ENCODE measurements around the gene DCP1B.

Gene DCP1B

DNA sequence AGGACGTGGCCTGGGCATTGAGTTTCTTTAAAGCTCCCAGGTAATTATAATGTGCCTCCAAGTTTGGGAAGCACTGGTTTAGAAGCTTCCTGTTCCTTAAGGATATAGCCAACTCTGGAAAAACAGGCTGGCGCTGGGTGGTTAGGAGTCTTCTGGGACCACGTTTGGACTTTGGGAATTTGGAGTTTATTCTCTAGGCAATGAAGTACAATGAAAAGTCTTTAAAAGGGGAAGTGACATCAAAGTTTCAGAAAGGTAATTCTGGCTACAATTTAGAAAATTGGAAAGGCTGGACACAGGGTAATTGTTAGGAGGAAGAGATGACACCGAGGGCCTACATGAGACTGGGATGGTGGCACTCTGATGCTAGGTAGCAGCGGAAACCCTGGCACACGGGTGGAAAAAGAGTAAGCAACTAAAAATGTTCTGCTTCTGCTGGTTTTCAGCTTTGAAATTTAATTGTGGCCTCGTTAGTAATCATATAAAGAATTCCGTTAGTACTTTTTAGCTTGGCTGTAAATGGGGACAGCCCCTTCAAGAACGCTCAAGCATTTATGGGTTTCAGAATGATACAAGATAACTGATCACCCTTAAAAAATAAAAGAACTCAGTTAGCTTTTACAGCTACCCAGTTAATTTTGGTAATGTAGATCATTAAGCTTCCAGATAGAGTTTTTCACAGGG is 12.7 kb upstream of the DCP1B start:
- no peak for DNase-seq

DNA sequence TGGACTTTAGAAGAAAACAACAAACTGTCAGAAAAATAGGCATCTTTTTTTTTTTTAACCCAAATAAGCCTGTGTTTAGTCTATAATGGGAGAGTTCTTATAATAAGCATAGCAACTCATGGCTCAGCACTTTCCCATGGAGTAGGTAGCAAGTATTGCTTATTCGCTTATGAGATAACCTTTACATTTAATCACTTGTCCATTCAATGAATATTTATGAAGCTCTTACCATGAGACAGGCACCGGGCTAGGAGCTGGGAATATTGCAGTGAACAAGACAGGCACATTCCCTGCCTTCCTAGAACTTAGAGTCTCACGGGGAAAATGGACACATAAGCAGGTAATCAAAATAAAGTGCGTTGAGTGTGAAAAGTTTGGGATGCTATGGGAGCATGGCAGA is 10.0 kb upstream of the DCP1B start:
- DNase-seq: no peak

GRCh38 chr12:2013527-2014223 is 9.4 kb upstream of the DCP1B start:
- no peak for DNase-seq

GRCh38 chr12:2013086-2013485 is 8.8 kb upstream of the DCP1B start:
- DNase-seq: no peak

- no peak for DNase-seq
These were observed 7.7 kb upstream of the DCP1B start for GRCh38 chr12:2011643-2012607.

DNA sequence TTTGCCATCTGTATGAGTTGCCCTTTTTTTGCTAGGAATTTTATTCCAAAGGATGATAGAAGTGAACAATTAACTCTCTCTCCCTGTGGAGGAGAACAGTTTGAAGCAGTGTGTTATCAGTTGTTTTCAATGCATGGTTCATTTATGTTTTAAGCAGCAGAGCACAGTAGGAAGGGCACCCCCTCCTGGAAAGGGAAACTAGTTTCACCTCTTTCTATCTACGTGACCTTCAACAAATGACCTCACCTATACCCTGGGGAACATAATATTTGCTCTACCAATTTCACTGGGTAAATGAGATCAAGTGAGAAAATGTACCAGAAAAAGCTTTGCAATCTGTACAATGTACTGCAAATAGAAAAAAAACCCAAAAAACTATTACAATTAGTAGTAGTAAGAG is 5.4 kb upstream of the DCP1B start:
- no peak for DNase-seq

GRCh38 chr12:2008677-2009076 is 4.4 kb upstream of the DCP1B start:
- no peak for DNase-seq

DNA sequence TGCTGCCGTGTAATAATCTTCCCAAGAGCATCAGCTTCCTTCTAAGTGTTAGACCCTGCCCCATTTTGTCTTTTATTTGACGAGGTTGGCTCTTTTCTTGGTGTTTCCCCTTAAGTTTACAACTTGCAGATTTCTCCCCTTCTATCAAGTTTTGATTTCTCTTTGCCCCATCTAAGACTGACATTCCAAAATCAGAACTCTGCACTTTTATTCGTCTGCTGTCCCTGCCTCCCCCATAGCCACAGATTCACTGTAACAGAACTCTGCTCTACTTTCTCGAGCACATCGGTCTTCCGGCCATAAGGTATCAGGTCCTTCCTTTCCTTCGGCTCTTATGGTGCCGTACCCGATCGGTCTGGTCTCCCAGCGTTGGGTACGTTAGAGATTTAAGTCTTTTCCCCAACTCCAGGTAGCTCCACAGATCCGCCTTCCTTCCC is 563 bp downstream of the DCP1B start:
- DNase-seq: no peak

DNA sequence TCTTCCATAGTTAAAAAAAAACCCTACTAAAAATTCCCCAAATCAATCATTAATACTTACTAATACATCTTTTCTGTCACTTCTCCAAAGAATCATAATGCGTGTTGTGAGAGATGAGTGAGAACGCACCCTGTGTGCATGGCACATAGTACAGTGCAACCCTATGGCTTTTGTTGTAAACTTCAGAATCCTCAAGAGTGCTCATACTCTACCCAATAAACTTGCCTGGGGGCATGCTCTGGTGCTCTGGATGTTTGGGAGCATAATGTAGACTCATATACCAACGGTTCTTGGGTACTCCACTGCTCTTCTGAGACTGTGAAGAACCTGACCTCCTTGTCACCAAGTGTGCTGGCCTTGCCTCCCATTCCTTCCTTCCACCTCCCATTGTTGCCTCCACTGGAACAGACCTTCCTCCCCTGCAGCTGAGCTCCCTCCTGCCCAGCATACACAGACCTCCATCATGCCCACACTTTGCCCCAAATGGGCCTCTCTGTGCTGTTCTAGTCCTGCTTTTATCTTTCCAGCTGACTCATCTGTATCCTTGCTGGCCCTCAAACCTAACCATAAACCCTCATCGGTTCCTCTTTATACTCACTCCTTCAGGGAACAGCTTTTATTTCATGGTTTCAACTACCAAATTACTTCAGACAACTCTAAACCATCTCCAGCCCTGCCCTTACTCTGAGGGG is 8.9 kb downstream of the DCP1B start:
- no peak for DNase-seq

DNA sequence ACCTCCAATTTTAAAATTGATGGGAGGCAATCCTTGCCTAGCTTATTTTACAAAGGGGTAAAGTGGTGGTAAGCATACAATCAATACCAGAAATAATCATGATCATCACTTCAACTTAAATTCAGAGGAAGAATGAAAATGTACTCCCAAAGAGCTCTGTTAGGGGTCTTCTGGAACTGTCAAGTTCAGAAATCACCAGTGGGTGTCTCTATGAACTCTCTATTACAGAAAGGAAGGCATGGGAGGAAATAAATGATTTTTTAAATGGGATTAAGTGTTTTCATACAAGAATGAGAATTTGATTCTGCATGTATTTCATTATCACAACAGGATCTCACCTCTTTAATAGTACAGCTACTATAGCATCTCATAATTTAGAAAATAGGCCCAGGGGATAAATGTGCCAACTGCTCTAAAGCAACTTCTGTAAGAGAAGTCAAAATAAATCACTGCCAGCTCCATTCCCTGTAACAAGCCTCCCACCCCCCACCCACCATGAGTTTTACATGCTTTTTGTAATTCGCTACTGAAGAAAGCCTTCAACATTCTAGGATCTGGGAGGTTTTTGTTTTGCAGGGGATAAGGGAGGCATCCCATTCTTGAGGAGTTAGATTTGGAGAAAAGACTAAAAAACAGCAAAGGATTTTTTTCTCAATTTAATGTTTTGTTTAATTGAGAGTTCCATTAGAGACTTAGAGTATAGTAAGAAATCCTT is 9.7 kb downstream of the DCP1B start:
- DNase-seq: no peak

GRCh38 chr12:1993871-1994371 is 10.3 kb downstream of the DCP1B start:
- no peak for DNase-seq

DNA sequence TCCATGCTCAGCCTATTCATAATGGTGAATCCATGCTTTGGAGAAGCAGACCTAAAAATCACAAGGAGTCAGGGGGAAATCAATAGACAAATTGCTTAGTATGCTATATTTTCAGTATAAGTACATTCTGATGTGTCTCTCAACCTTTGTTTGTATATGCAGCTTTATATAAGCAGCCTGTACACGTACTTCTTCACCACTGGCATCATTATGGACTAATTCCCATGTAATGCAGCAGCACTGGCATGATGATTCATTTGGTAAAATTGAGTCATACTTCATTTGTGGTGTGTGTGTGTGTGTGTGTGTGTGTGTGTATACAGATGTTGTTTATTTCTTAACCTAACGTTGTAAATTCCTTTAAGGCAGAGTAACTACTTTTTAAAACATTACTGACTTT is 10.9 kb downstream of the DCP1B start:
- DNase-seq: no peak

DNA sequence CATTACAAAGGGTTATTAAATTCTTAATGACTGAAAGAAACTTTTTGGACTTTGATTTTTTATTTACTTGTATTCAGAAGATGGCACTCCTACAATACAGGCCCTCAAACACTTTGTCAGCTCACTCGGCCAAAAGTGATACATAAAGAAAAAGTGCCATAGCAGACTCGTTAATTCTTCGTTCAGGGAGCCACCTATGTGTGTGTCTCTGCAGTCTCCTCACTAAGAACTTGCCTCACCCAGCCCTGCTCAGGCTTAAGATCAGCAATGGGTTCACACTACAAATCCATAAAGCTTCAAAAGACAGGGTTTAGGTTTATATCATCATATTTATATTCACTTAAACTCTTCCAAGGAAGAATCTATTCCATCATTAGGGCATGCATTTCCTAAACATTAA is 11.5 kb downstream of the DCP1B start:
- no peak for DNase-seq

DNA sequence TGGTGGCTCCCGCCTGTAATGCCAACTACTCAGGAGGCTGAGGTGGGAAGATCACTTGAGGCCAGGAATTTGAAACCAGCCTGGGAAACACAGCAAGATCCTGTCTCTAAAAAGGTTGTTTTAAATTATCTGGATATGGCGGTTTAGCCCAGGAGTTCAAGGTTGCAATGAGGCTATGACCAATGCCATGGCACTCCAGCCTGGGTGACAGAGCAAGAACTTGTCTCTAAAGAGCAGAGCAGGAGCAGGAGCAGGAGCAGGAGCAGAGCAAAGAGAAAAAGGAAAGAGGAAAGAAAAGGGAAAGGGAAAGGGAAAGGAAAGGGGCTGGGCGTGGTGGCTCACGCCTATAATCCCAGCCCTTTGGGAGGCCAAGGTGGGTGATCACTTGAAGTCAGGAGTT is 15.1 kb downstream of the DCP1B start:
- DNase-seq: no peak

DNA sequence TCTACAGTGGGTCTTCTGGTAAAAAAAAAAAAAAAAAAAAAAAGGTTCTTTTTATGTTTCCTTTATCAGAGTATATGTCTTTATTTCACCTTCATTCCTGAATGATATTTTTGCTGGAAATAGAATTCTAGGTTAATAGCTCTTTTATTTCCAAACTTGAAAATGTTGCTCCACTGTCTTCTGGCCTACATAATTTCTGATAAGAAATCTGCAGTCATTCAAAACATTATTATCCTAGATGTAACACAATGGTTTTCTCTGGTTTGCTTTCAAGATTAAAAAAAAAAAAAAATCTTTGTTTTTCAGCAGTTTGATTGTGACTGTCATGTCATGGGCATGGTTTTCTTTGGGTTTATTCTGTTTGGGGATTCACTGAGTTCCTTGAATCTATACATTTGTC is 19.5 kb downstream of the DCP1B start:
- no peak for DNase-seq

DNA sequence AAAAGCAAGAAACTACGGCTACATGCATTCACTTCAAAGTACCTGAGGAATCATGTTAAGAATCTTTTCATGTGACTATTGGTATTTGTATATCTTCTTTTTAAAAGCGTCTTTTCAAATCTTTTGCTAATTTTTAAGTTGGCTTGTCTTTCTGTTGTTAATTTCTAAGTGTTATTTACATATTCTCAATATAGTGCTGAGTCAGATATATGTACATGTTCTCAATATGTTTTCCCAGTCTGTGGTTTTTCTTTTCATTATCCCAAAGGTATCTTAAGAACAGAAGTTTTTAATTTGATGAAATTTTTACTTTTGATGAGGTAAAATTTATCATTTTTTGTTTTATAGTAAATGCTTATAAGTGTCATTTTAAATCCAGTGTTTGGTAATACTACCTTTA is 24.0 kb downstream of the DCP1B start:
- DNase-seq: no peak

GRCh38 chr12:1978078-1978862 is 26.0 kb downstream of the DCP1B start:
- DNase-seq: no peak

DNA sequence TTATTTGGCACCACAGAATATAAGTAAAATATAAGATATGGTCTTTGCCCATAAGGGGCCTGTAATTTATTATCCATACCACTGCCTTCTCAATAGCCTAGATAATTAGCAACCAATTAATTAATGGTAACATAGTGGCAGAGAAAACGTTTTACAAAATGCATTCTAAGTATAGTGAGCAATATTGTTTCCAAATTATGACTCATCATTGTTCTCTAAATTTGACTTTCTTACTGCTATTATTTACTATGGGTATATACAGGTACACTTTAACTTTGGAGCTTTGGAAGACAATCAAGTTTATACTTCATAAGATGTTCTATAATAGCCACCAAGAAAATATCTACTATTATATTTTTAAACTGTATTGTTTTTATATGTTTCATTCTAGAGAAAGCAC is 26.7 kb downstream of the DCP1B start:
- no peak for DNase-seq

DNA sequence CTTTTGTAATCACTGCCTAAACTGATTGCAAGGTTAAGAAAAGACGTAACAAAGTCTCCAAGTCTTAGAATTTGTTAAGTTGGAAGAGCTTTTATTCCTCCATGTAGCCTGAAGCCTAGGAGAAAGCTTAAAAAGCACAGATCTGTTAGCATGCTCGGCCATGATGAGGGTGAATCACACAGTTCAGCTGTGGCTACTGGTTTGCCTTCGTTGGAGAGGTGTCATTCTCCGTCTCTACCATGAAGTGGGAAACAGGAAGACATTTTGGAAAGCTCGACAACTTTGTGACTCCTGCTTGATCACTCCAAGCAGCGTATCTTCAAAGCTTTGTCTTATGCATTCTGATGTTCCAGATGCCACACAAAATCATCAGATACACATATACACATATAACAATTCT is 27.1 kb downstream of the DCP1B start:
- DNase-seq: no peak

GRCh38 chr12:1974812-1975211 is 29.4 kb downstream of the DCP1B start:
- DNase-seq: no peak

- no peak for DNase-seq
These were observed 31.4 kb downstream of the DCP1B start for GRCh38 chr12:1972856-1973317.
